WTC11 (cell line): ENCODE data around the gene MCFD2. TPM values are rescaled to one million over a fixed set of nuclear protein-coding genes. Genes with fewer than 3 reads are reported as not detected.

Experiments
- ATAC-seq: fragments of 200-7000 bp; cut with Tn5 transposase; 2 replicates; pipeline ENCODE4 v1.10.0; 2021; ENCODE audit warnings: mild to moderate bottlenecking, moderate library complexity
- CTCF ChIA-PET: fragments of 300-600 bp; sonication (Branson Sonifier 250); formaldehyde crosslinking; loops from one replicate; lab custom pipeline; 2021; ENCODE audit warnings: antibody characterized with exemption; lab: Charles Lee
- POLR2A ChIA-PET: fragments of 350-600 bp; sonication (Branson Sonifier 250); formaldehyde crosslinking; loops from one replicate; lab custom pipeline; 2021; ENCODE audit warnings: antibody characterized with exemption; lab: Charles Lee
- DNase-seq: peaks from one replicate; pipeline ENCODE4 v3.0.0; 2021; ENCODE audit warnings: low spot score
- H3K27ac Mint-ChIP-seq: 2 replicates; pipeline ENCODE4 v1.8.0; 2021; ENCODE audit warnings: mixed read lengths
- H3K27me3 Mint-ChIP-seq: 2 replicates; pipeline ENCODE4 v1.8.0; 2021; ENCODE audit warnings: low read depth, mild to moderate bottlenecking, moderate library complexity, mixed read lengths
- H3K36me3 Mint-ChIP-seq: 2 replicates; pipeline ENCODE4 v1.8.0; 2021; ENCODE audit warnings: mixed read lengths
- H3K4me1 Mint-ChIP-seq: 2 replicates; pipeline ENCODE4 v1.8.0; 2022; ENCODE audit warnings: mixed read lengths
- H3K4me3 Mint-ChIP-seq: 2 replicates; pipeline ENCODE4 v1.8.0; 2021; ENCODE audit warnings: mild to moderate bottlenecking, moderate library complexity, mixed read lengths
- H3K9me3 Mint-ChIP-seq: 2 replicates; pipeline ENCODE4 v1.8.0; 2021; ENCODE audit warnings: mixed read lengths
- ATF1 ChIP-seq: sonication (generic); formaldehyde crosslinking; IDR thresholded peaks from 2 replicates; pipeline ENCODE4 v1.8.1; 2023; ENCODE audit warnings: mild to moderate bottlenecking, moderate library complexity, missing genetic modification reagents
- CTCF ChIP-seq: fragments of 200-600 bp; IDR thresholded peaks from 2 replicates; pipeline ENCODE4 v1.8.0; 2022; ENCODE audit warnings: antibody characterized with exemption
- ELF4 ChIP-seq: sonication (generic); formaldehyde crosslinking; IDR thresholded peaks from 2 replicates; pipeline ENCODE4 v1.8.1; 2022; ENCODE audit warnings: low read depth, mild to moderate bottlenecking, moderate library complexity, missing genetic modification reagents
- ESRRA ChIP-seq: sonication (generic); formaldehyde crosslinking; IDR thresholded peaks from 2 replicates; pipeline ENCODE4 v1.8.1; 2022; ENCODE audit warnings: mild to moderate bottlenecking, missing genetic modification reagents, borderline replicate concordance
- FOXJ3 ChIP-seq: sonication (generic); formaldehyde crosslinking; IDR thresholded peaks from 2 replicates; pipeline ENCODE4 v1.9.0; 2021; ENCODE audit warnings: missing genetic modification reagents, mild to moderate bottlenecking, borderline replicate concordance
- FOXK1 ChIP-seq: sonication (generic); formaldehyde crosslinking; IDR thresholded peaks from 2 replicates; pipeline ENCODE4 v1.8.0; 2022; ENCODE audit warnings: mild to moderate bottlenecking, moderate library complexity, missing genetic modification reagents
- MAX ChIP-seq: sonication (generic); formaldehyde crosslinking; IDR thresholded peaks from 2 replicates; pipeline ENCODE4 v1.8.0; 2022; ENCODE audit warnings: mild to moderate bottlenecking, missing genetic modification reagents
- NR1H2 ChIP-seq: sonication (generic); formaldehyde crosslinking; IDR thresholded peaks from 2 replicates; pipeline ENCODE4 v1.9.0; 2021; ENCODE audit warnings: mild to moderate bottlenecking, moderate library complexity, missing genetic modification reagents
- STAT6 ChIP-seq: sonication (generic); formaldehyde crosslinking; conservative IDR thresholded peaks from 2 replicates; pipeline ENCODE4 v1.8.1; 2023; ENCODE audit warnings: mild to moderate bottlenecking, low read depth, missing genetic modification reagents, moderate library complexity
- TEAD4 ChIP-seq: sonication (generic); formaldehyde crosslinking; IDR thresholded peaks from 2 replicates; pipeline ENCODE4 v1.8.0; 2022; ENCODE audit warnings: mild to moderate bottlenecking, missing genetic modification reagents
- USF1 ChIP-seq: sonication (generic); formaldehyde crosslinking; IDR thresholded peaks from 2 replicates; pipeline ENCODE4 v1.8.0; 2022; ENCODE audit warnings: mild to moderate bottlenecking, missing genetic modification reagents
- ZBTB21 ChIP-seq: sonication (generic); formaldehyde crosslinking; IDR thresholded peaks from 2 replicates; pipeline ENCODE4 v1.8.1; 2023; ENCODE audit warnings: mild to moderate bottlenecking, missing genetic modification reagents, borderline replicate concordance
- ZBTB43 ChIP-seq: sonication (generic); formaldehyde crosslinking; IDR thresholded peaks from 2 replicates; pipeline ENCODE4 v1.8.1; 2023; ENCODE audit warnings: mild to moderate bottlenecking, missing genetic modification reagents
- ZNF263 ChIP-seq: sonication (generic); formaldehyde crosslinking; IDR thresholded peaks from 2 replicates; pipeline ENCODE4 v1.8.1; 2022; ENCODE audit warnings: low read depth, mild to moderate bottlenecking, moderate library complexity, missing genetic modification reagents
- ZNF512 ChIP-seq: sonication (generic); formaldehyde crosslinking; IDR thresholded peaks from 2 replicates; pipeline ENCODE4 v1.8.1; 2022; ENCODE audit warnings: missing genetic modification reagents, borderline replicate concordance
- total RNA-seq: library from RNA; stranded (reverse); gene quantifications from 3 replicates; pipeline ENCODE4 v1.2.3, GENCODE V29; 2021

The MCFD2 gene
- total RNA-seq, 1 experiment from 2014 or later, result 68.1 TPM

DNA sequence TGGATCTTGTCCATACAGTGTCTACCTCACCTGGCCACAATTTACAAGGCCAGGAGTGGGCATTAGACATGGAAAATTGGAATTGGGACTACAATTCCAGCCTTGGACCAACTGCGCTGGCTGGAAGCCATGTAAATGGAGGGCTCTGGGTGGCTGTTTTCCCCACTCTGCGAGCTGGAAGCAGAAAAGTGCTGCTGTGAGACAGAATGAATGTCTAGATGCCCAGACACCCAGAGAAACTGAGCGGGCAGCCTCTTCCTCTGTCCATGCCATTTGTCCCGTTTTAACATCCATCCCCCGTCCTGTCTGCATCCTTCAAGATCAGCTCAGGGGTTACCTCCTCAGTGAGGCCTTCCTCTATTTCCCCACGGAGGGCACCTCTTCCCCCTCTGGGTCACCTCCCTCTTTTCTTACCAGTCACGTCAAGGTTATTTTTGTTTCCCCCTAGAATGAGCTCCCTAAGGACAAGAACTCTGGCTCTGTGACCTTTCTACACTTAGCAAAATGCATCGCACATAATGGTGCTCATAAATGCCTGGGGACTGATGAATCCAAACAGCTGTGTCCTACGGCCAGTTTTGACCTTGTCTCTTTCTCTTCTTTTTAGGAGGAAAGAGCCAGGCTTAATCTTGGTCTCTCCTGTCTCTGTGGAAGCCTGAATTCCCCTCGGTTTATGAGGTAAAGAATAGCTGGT lies 41.2 kb downstream of the MCFD2 start (continued):
- no peak for TF ChIP-seq STAT6
- TF ChIP-seq FOXK1 (CRISPR knock-in tag), result no peak
- no peak for TF ChIP-seq CTCF
- no peak for TF ChIP-seq ZBTB21

DNA sequence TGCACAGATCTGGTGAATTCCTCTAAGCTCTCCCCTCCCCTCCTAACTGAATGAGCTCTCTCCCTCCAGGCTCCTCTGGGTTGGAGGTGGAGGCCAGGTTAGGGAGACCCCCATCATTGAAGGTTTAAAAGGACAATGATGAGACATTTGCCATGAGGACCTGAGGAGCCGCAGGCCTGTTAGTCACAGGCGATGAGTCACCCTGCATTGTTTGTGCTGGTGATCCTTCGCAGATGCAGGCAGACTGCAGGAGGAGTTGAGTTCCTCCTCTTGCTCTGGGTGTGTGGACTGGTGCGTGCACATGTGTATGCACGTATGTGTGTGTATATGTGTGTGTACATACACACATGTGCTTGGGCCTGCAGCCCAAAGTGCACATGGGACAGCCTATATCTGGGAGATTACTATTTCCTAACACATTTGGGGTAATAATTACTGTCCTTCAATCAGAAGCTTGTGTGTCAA lies 42.0 kb downstream of the MCFD2 start:
- Mint-ChIP-seq H3K4me1 (peaks cover 8% of the 10 kb centered on the region), H3K4me3 (no peak overlapping the region), H3K27ac (no peak overlapping the region), H3K9me3 (peaks cover 17% of the 10 kb centered on the region), H3K36me3 (no peaks in the 10 kb centered on the region), H3K27me3 (no peaks in the 10 kb centered on the region)
- ATAC-seq (peak; percentile 38; the same call in 1 of the 2 replicates), DNase-seq (no peak)
- ChIA-PET POLR2A (no interaction called here), CTCF (interaction anchor here (0.6 kb wide), 1 partner anchor 397 kb away, joined by 3 read pairs; no protein-coding TSS in a partner anchor)
- TF ChIP-seq TEAD4 (CRISPR knock-in tag) (no peak), ESRRA (CRISPR knock-in tag) (no peak), CTCF (no peak), ZNF263 (no peak), ZNF512 (no peak), ZBTB21 (no peak), NR1H2 (CRISPR knock-in tag) (no peak), FOXJ3 (CRISPR knock-in tag) (no peak)

DNA sequence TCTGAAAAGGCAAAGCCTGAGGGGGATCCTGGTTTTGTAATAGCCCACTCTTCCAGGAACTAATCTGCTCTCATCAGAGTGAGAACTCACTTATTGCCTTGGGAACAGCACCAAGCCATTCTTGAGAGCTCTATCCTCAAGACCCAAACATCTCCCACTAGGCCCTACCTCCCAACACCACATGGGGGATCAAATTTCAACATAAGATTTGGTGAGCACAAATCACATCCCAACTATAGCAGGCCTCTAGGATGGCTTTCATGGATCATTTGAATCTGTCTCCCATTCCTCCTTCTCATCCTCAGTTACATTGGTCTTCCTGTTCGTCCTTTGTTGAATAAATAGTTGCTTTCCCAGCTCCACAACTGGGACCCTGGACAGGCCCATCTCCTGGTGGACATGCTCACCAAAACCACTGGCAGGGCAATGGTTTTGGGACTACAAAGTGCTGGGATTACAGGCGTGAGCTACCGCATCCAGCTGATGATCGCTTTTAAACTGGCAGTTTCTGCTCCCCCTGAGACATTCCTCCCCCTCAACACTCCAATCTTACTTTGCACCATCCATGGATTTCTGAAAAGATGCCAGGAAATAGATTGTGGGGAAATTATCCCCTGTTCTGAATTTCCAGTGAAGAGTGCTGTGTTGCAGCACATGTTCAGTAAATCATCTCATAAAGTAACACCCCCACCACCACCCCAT lies 42.6 kb downstream of the MCFD2 start:
- peaks cover 8% of the 10 kb centered on the region for H3K4me1 Mint-ChIP-seq
- no peaks in the 10 kb centered on the region for H3K27me3 Mint-ChIP-seq
- no peaks in the 10 kb centered on the region for H3K36me3 Mint-ChIP-seq
- ChIA-PET CTCF (interaction anchor here (0.6 to 1.1 kb wide), 2 partner anchors 216 to 398 kb away, joined by 3 read pairs; no protein-coding TSS in a partner anchor), POLR2A (no interaction called here)
- H3K9me3 Mint-ChIP-seq, result peaks cover 17% of the 10 kb centered on the region
- no peak for ATAC-seq
- H3K4me3 Mint-ChIP-seq, result no peak overlapping the region
- H3K27ac Mint-ChIP-seq, result no peak overlapping the region
- DNase-seq, result no peak
- no peak for TF ChIP-seq ELF4 (CRISPR knock-in tag)
- no peak for TF ChIP-seq ZBTB43 (CRISPR knock-in tag)
- no peak for TF ChIP-seq MAX (CRISPR knock-in tag)
- TF ChIP-seq USF1 (CRISPR knock-in tag), result no peak
- no peak for TF ChIP-seq STAT6
- no peak for TF ChIP-seq ATF1 (CRISPR knock-in tag)
